WTC11 (cell line): ENCODE data around the gene ZNF407. TPM values are rescaled to one million over a fixed set of nuclear protein-coding genes. Genes with fewer than 3 reads are reported as not detected.

Experiments used
- ATAC-seq: fragments of 200-7000 bp; cut with Tn5 transposase; 2 replicates; pipeline ENCODE4 v1.10.0; 2021; ENCODE audit warnings: mild to moderate bottlenecking, moderate library complexity
- CTCF ChIA-PET: fragments of 300-600 bp; sonication (Branson Sonifier 250); formaldehyde crosslinking; loops from one replicate; lab custom pipeline; 2021; ENCODE audit warnings: antibody characterized with exemption; lab: Charles Lee
- POLR2A ChIA-PET: fragments of 350-600 bp; sonication (Branson Sonifier 250); formaldehyde crosslinking; loops from one replicate; lab custom pipeline; 2021; ENCODE audit warnings: antibody characterized with exemption; lab: Charles Lee
- DNase-seq: peaks from one replicate; pipeline ENCODE4 v3.0.0; 2021; ENCODE audit warnings: low spot score
- H3K27ac Mint-ChIP-seq: 2 replicates; pipeline ENCODE4 v1.8.0; 2021; ENCODE audit warnings: mixed read lengths
- H3K27me3 Mint-ChIP-seq: 2 replicates; pipeline ENCODE4 v1.8.0; 2021; ENCODE audit warnings: low read depth, mild to moderate bottlenecking, moderate library complexity, mixed read lengths
- H3K36me3 Mint-ChIP-seq: 2 replicates; pipeline ENCODE4 v1.8.0; 2021; ENCODE audit warnings: mixed read lengths
- H3K4me1 Mint-ChIP-seq: 2 replicates; pipeline ENCODE4 v1.8.0; 2022; ENCODE audit warnings: mixed read lengths
- H3K4me3 Mint-ChIP-seq: 2 replicates; pipeline ENCODE4 v1.8.0; 2021; ENCODE audit warnings: mild to moderate bottlenecking, moderate library complexity, mixed read lengths
- H3K9me3 Mint-ChIP-seq: 2 replicates; pipeline ENCODE4 v1.8.0; 2021; ENCODE audit warnings: mixed read lengths
- CDX4 ChIP-seq: fragments of 250-450 bp; sonication (Bioruptor Pico); IDR thresholded peaks from 2 replicates; pipeline ENCODE4 v1.9.0; 2021; ENCODE audit warnings: moderate library complexity, mild to moderate bottlenecking, inconsistent platforms, borderline replicate concordance
- CTCF ChIP-seq: fragments of 200-600 bp; IDR thresholded peaks from 2 replicates; pipeline ENCODE4 v1.8.0; 2022; ENCODE audit warnings: antibody characterized with exemption
- EMX1 ChIP-seq: fragments of 250-450 bp; sonication (Bioruptor Pico); IDR thresholded peaks from 2 replicates; pipeline ENCODE4 v1.8.0; 2021; ENCODE audit warnings: mild to moderate bottlenecking
- FOXP4 ChIP-seq: sonication (generic); formaldehyde crosslinking; IDR thresholded peaks from 2 replicates; pipeline ENCODE4 v1.8.0; 2022; ENCODE audit warnings: mild to moderate bottlenecking, missing genetic modification reagents
- GABPB1 ChIP-seq: sonication (generic); formaldehyde crosslinking; IDR thresholded peaks from 2 replicates; pipeline ENCODE4 v1.8.1; 2023; ENCODE audit warnings: mild to moderate bottlenecking, missing genetic modification reagents
- IRF2 ChIP-seq: sonication (generic); formaldehyde crosslinking; IDR thresholded peaks from 2 replicates; pipeline ENCODE4 v1.8.0; 2022; ENCODE audit warnings: low read depth, missing genetic modification reagents, borderline replicate concordance
- KAT7 ChIP-seq: sonication (generic); formaldehyde crosslinking; IDR thresholded peaks from 2 replicates; pipeline ENCODE4 v1.8.1; 2023; ENCODE audit warnings: missing genetic modification reagents, mild to moderate bottlenecking, borderline replicate concordance
- MLX ChIP-seq: sonication (generic); formaldehyde crosslinking; IDR thresholded peaks from 2 replicates; pipeline ENCODE4 v1.8.1; 2023; ENCODE audit warnings: mild to moderate bottlenecking, missing genetic modification reagents, moderate library complexity
- SMAD3 ChIP-seq: sonication (generic); formaldehyde crosslinking; IDR thresholded peaks from 2 replicates; pipeline ENCODE4 v1.8.0; 2022; ENCODE audit warnings: missing genetic modification reagents, mild to moderate bottlenecking, borderline replicate concordance
- SMAD4 ChIP-seq: sonication (generic); formaldehyde crosslinking; IDR thresholded peaks from 2 replicates; pipeline ENCODE4 v1.8.0; 2022; ENCODE audit warnings: mild to moderate bottlenecking, missing genetic modification reagents
- SOX15 ChIP-seq: fragments of 250-450 bp; sonication (Bioruptor Pico); IDR thresholded peaks from 2 replicates; pipeline ENCODE4 v1.9.0; 2021; ENCODE audit warnings: mild to moderate bottlenecking
- SP1 ChIP-seq: sonication (generic); formaldehyde crosslinking; conservative IDR thresholded peaks from 2 replicates; pipeline ENCODE4 v1.8.1; 2022; ENCODE audit warnings: missing genetic modification reagents
- ZBTB43 ChIP-seq: sonication (generic); formaldehyde crosslinking; IDR thresholded peaks from 2 replicates; pipeline ENCODE4 v1.8.1; 2023; ENCODE audit warnings: mild to moderate bottlenecking, missing genetic modification reagents
- ZNF219 ChIP-seq: sonication (generic); formaldehyde crosslinking; IDR thresholded peaks from 2 replicates; pipeline ENCODE4 v1.8.0; 2023; ENCODE audit warnings: missing genetic modification reagents, mild to moderate bottlenecking, borderline replicate concordance
- ZNF423 ChIP-seq: fragments of 250-450 bp; sonication (Bioruptor Pico); IDR thresholded peaks from 2 replicates; pipeline ENCODE4 v2.1.2; 2022; ENCODE audit warnings: mild to moderate bottlenecking, moderate library complexity
- ZNF532 ChIP-seq: fragments of 250-450 bp; sonication (Bioruptor Pico); IDR thresholded peaks from 2 replicates; pipeline ENCODE4 v1.9.0; 2021; ENCODE audit warnings: mild to moderate bottlenecking, borderline replicate concordance
- total RNA-seq: library from RNA; stranded (reverse); gene quantifications from 3 replicates; pipeline ENCODE4 v1.2.3, GENCODE V29; 2021

ZNF407 gene
- total RNA-seq, 1 experiment from 2014 or later, result 6.5 TPM

- DNase-seq (no peak), ATAC-seq (no peak)
- TF ChIP-seq SP1 (CRISPR knock-in tag), result no peak
- ChIA-PET CTCF (interaction anchor here (1.3 to 1.7 kb wide), 2 partner anchors 27 to 168 kb away, joined by 4 read pairs; no protein-coding TSS in a partner anchor), POLR2A (no interaction called here)
- H3K9me3 Mint-ChIP-seq, result no peaks in the 10 kb centered on the region
- no peaks in the 10 kb centered on the region for H3K27me3 Mint-ChIP-seq
- peaks cover 22% of the 10 kb centered on the region for H3K4me1 Mint-ChIP-seq
- H3K27ac Mint-ChIP-seq, result no peak overlapping the region
- no peaks in the 10 kb centered on the region for H3K36me3 Mint-ChIP-seq
- no peak overlapping the region for H3K4me3 Mint-ChIP-seq
These were observed 53.9 kb downstream of the ZNF407 start for GRCh38 chr18:74651327-74652128.

GRCh38 chr18:74652392-74652988, 54.8 kb downstream of the ZNF407 start:
- no peak for DNase-seq
- Mint-ChIP-seq H3K4me1 (peaks cover 21% of the 10 kb centered on the region), H3K27ac (no peak overlapping the region), H3K27me3 (no peaks in the 10 kb centered on the region), H3K36me3 (no peaks in the 10 kb centered on the region), H3K9me3 (no peaks in the 10 kb centered on the region), H3K4me3 (no peak overlapping the region)
- ChIA-PET POLR2A (no interaction called here), CTCF (interaction anchor here (1.2 to 1.7 kb wide), 3 partner anchors 28 to 389 kb away, joined by 3 to 4 read pairs (median 4); no protein-coding TSS in a partner anchor)
- 0 out of 2 replicates have a peak, but pooled peaks have one; percentile 25 for TF ChIP-seq CTCF
- no peak for TF ChIP-seq EMX1 (CRISPR knock-in tag)
- ATAC-seq, result peak; percentile 20; the same call in 1 of the 2 replicates

- ChIA-PET CTCF (no interaction called here), POLR2A (no interaction called here)
- Mint-ChIP-seq H3K4me1 (peaks cover 7% of the 10 kb centered on the region), H3K27ac (no peak overlapping the region), H3K9me3 (no peaks in the 10 kb centered on the region), H3K4me3 (no peak overlapping the region), H3K27me3 (no peaks in the 10 kb centered on the region), H3K36me3 (no peaks in the 10 kb centered on the region)
- DNase-seq, result no peak
- ATAC-seq, result no peak
- TF ChIP-seq CTCF (no peak), IRF2 (no peak), KAT7 (CRISPR knock-in tag) (no peak), ZNF219 (CRISPR knock-in tag) (no peak), SOX15 (no peak), ZNF423 (CRISPR knock-in tag) (no peak), SMAD4 (no peak), ZNF532 (no peak), MLX (no peak), CDX4 (no peak), FOXP4 (CRISPR knock-in tag) (no peak), GABPB1 (CRISPR knock-in tag) (no peak), ZBTB43 (CRISPR knock-in tag) (no peak), SMAD3 (CRISPR knock-in tag) (no peak)
These were observed 57.0 kb downstream of the ZNF407 start for GRCh38 chr18:74654638-74655037.
